Body of pancreas (tissue), 4 donors: Measurements from ENCODE around the gene ADIPOQ.

Source experiments
- CTCF ChIP-seq, 7 experiments: fragments of 450-650 bp in 4 of 7; fragments of 200-600 bp in 3 of 7; sonication (generic) in 3 of 7; IDR thresholded peaks; one replicate each; pipeline ENCODE4 v1.5.1; 2016 to 2019; ENCODE audit warnings: antibody characterized with exemption in 7 of 7
- POLR2A ChIP-seq, 3 donors: fragments of 450-650 bp; IDR thresholded peaks; one replicate each; pipeline ENCODE4 v1.6.1; 2016; ENCODE audit warnings: antibody characterized with exemption in 3 of 3, mild to moderate bottlenecking in 2 of 3

GRCh38 chr3:186857743-186858142 lies 15.2 kb downstream of the ADIPOQ start:
- TF ChIP-seq CTCF (IDR thresholded peaks at IDR 0.05) (no peak), POLR2A (IDR thresholded peaks at IDR 0.05) (no peak)
